Measurements from ENCODE around the gene ZKSCAN1. TPM values are rescaled to one million over a fixed set of nuclear protein-coding genes. Genes with fewer than 3 reads are reported as not detected.

The ZKSCAN1 gene
- total and polyA plus RNA-seq, 2 donors (not counting 1 experiment from before 2014, with no cell fraction given) = 12.9 to 97.4 TPM

GRCh38 chr7:100038326-100038725, 22.9 kb downstream of the ZKSCAN1 start:
- no peak overlapping the region for H3K4me2 ChIP-seq (replicated peaks; ENCODE audit: low read depth, low read length, poor library complexity, severe bottlenecking)
- no peaks in the 10 kb centered on the region for H4K20me1 ChIP-seq (ENCODE audit: control insufficient read depth, insufficient read depth, low read length, poor library complexity, severe bottlenecking)
- Mint-ChIP-seq H3K27ac (no peak overlapping the region), H3K4me1 (peaks cover 10% of the 10 kb centered on the region), H3K4me3 (no peak overlapping the region), H3K9me3 (ENCODE audit: insufficient read depth) (no peaks in the 10 kb centered on the region), H3K27me3 (no peaks in the 10 kb centered on the region)
- H3K4me3 ChIP-seq (ENCODE audit: control extremely low read depth in 1 of 5, extremely low read depth in 1 of 5, insufficient read depth in 1 of 5, low read depth in 2 of 5, low read length in 4 of 5) = no peak overlapping the region
- CTCF ChIA-PET = no interaction called here
- no peak overlapping the region for H3K9ac ChIP-seq (ENCODE audit: low read length)
- intact Hi-C loops (cut with micrococcal nuclease) = no loop called here
- peaks cover 4 to 5% of the 10 kb centered on the region in 2 donors for H3K4me1 ChIP-seq (ENCODE audit: control insufficient read depth in 2 of 2, insufficient read depth in 2 of 2, low read length in 2 of 2)
- no peak for TF ChIP-seq CTCF (IDR thresholded peaks at IDR 0.05)
- TF ChIP-seq EZH2 (IDR thresholded peaks at IDR 0.05; ENCODE audit: borderline replicate concordance, insufficient read depth, low read depth, low read length, poor library complexity, severe bottlenecking) = no peak
- POLR2A ChIA-PET = no interaction called here
- ATAC-seq (ENCODE audit: low read depth) = no peak
- H3K9me3 ChIP-seq (ENCODE audit: control extremely low read depth in 1 of 3, control insufficient read depth in 2 of 3, insufficient read depth in 1 of 3, low read length in 2 of 3) = no peaks in the 10 kb centered on the region
- no peak for DNase-seq
- no peak overlapping the region for H2AFZ ChIP-seq (ENCODE audit: insufficient read depth, low read depth, low read length, poor library complexity, severe bottlenecking)
- H3K36me3 ChIP-seq (replicated peaks in 1 of 2; ENCODE audit: control extremely low read depth in 1 of 2, control insufficient read depth in 1 of 2, extremely low read depth in 1 of 2, insufficient read depth in 2 of 2, low read length in 1 of 2) = peaks cover 13 to 16% of the 10 kb centered on the region in 2 experiments
- 95% methylated on average over 4 of the region's 7 CpGs for WGBS (ENCODE audit: insufficient coverage)
- no peaks in the 10 kb centered on the region for H3K27me3 ChIP-seq (replicated peaks in 1 of 4; ENCODE audit: control extremely low read depth in 1 of 4, control insufficient read depth in 3 of 4, insufficient read depth in 4 of 4, low read length in 3 of 4)
- no peaks in the 10 kb centered on the region for H3K79me2 ChIP-seq (ENCODE audit: control insufficient read depth, insufficient read depth, low read length)
- H3K27ac ChIP-seq (ENCODE audit: low read length in 2 of 2) = no peak overlapping the region

- peaks cover 0 to 3% of the 10 kb centered on the region in 2 experiments for H3K36me3 ChIP-seq (replicated peaks in 1 of 2; ENCODE audit: control extremely low read depth in 1 of 2, control insufficient read depth in 1 of 2, extremely low read depth in 1 of 2, insufficient read depth in 2 of 2, low read length in 1 of 2)
- Mint-ChIP-seq H3K27ac (no peak overlapping the region), H3K27me3 (no peaks in the 10 kb centered on the region), H3K4me1 (peaks cover 15% of the 10 kb centered on the region), H3K9me3 (ENCODE audit: insufficient read depth) (no peaks in the 10 kb centered on the region), H3K4me3 (no peak overlapping the region)
- DNase-seq = no peak
- 17% methylated on average over 1 of the region's 7 CpGs for WGBS (ENCODE audit: insufficient coverage)
- H3K9me3 ChIP-seq (ENCODE audit: control extremely low read depth in 1 of 3, control insufficient read depth in 2 of 3, insufficient read depth in 1 of 3, low read length in 2 of 3) = no peaks in the 10 kb centered on the region
- no peaks in the 10 kb centered on the region for H4K20me1 ChIP-seq (ENCODE audit: control insufficient read depth, insufficient read depth, low read length, poor library complexity, severe bottlenecking)
- no peak overlapping the region for H3K4me3 ChIP-seq (ENCODE audit: control extremely low read depth in 1 of 5, extremely low read depth in 1 of 5, insufficient read depth in 1 of 5, low read depth in 2 of 5, low read length in 4 of 5)
- intact Hi-C loops (cut with micrococcal nuclease) = no loop called here
- POLR2A ChIA-PET = no interaction called here
- CTCF ChIA-PET = no interaction called here
- peaks cover 4 to 11% of the 10 kb centered on the region in 2 donors for H3K4me1 ChIP-seq (ENCODE audit: control insufficient read depth in 2 of 2, insufficient read depth in 2 of 2, low read length in 2 of 2)
- H3K4me2 ChIP-seq (replicated peaks; ENCODE audit: low read depth, low read length, poor library complexity, severe bottlenecking) = no peak overlapping the region
- H3K27ac ChIP-seq (ENCODE audit: low read length in 2 of 2) = no peak overlapping the region
- TF ChIP-seq EZH2 (IDR thresholded peaks at IDR 0.05; ENCODE audit: borderline replicate concordance, insufficient read depth, low read depth, low read length, poor library complexity, severe bottlenecking) (no peak), CTCF (IDR thresholded peaks at IDR 0.05) (no peak)
- no peak for ATAC-seq (ENCODE audit: low read depth)
- H3K27me3 ChIP-seq (replicated peaks in 1 of 4; ENCODE audit: control extremely low read depth in 1 of 4, control insufficient read depth in 3 of 4, insufficient read depth in 4 of 4, low read length in 3 of 4) = no peaks in the 10 kb centered on the region
- no peaks in the 10 kb centered on the region for H3K79me2 ChIP-seq (ENCODE audit: control insufficient read depth, insufficient read depth, low read length)
- no peak overlapping the region for H2AFZ ChIP-seq (ENCODE audit: insufficient read depth, low read depth, low read length, poor library complexity, severe bottlenecking)
- no peak overlapping the region for H3K9ac ChIP-seq (ENCODE audit: low read length)
Measured at GRCh38 chr7:100040575-100040974, 25.2 kb downstream of the ZKSCAN1 start.

Data from B cell (primary cell).